ENCODE results near the gene THADA.

Gene THADA

DNA sequence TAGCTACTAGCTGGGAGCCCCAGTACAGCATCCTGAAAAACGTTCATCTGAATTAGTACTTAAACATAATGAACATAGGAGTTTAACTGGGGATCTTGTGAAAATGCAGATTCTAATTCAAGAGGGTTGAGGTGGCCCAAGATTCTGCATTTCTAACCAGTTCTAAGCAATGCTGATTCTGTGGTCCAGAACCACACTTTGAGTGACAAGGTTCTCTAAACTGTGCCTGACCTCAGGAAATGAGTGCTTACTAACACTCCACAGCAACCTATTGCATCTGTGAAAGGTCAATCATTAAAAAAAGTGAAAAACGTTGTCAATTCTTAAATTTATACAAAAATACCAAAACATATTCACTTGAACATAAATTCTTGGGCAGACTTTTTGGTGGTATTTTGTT is 212.3 kb downstream of the THADA start:
- no peak for DNase-seq

DNA sequence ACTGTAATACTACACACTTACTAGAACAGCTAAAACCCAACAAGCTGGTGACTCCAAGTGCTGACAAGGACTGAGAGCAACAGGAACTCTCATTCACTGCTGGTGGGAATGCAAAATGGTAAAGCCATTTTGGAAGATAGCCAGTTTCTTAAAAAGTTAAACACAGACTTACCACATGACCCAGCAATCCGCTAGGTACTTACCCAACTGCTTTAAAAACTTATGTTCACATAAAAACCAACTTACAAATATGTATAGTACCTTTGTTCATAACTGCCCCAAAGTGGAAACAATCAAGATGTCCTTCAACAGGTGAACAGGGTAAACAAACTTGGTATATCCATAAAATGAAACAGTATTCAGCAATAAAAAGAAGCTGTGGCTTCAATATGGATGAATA is 216.3 kb downstream of the THADA start:
- no peak for DNase-seq

DNA sequence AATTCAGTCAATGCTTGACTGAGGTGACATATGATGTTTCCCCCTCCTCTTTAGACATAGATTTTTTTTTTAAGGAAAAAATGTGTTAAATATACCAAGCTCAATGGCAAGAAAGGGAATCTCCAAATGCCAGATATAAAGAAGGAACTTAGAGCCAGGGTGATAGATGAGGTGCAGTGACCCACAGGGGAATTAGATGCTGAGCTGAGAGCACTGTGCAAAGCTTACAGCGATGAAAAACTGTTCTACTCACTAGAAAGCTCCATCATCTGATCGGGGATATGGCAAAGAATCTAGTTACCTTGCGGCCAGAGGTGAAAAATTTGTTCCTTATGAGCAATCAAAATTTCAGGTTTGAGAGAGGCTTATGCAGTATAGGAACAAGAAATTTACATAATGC is 218.5 kb downstream of the THADA start:
- DNase-seq = no peak

DNA sequence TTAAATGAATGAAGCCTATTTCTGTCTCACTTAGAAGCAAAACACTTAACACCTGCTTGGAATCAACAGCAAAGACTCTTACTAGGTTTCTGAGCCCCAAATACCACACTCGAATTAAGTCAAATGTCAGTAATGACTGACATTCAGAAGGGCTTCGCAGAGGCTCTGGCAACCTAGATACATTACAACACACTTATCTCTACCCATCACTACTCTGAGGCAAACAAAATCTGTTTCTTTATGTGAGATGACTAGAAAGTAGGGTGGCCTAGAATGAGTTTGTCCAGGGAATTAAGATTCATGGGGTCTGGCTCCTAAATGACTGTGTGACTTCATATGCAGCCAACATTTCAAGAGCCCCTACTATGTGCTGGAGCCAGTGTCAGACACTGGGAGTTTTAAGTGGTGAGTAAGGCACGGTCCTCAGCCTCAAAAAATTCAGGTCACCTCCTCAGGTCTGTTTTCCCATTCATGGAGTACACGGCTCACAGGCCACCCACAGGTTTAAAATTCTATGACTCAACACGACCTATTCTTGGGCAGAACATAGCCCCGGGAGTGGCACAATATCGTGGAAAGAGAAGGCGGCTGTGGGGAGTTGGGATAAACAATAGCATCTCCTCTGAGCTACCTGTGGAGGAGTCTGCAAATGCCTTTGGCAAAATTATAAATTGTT is 219.2 kb downstream of the THADA start:
- no peak for DNase-seq

DNA sequence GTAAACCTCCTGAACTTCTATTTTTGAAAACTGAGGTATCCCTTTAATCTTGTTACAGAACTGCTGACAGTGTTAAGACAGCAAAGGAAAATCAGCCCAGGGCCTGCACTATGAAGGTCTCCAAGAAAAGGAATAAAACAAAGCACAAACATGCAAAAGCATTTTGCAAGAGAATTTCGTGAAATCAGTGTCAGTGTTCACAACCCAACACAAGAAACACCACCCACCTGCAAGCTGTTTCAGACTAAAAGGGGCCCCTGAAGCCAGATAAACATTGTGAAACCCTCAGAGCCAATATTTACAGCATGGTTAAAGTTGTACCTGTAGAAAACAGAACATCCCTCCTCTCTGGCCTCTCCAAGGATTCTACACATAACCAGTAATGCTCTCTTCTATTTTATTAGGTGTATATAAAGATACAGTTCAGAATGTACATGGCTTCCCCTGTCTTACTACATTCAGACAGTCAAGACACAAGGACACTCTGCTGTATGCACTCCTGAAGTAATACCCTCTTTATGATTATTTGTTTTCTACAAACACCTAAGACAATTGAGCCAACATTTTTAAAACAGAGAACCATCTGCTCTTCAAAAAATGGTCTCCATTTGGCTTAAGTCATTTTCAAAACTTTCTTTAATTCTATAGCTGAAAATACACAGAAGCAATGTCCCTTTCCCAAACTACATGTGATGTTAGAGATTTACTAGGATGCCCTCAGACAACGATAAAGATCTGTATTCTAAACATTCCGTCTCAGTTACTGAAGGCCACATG is 219.9 kb downstream of the THADA start:
- DNase-seq = no peak

DNA sequence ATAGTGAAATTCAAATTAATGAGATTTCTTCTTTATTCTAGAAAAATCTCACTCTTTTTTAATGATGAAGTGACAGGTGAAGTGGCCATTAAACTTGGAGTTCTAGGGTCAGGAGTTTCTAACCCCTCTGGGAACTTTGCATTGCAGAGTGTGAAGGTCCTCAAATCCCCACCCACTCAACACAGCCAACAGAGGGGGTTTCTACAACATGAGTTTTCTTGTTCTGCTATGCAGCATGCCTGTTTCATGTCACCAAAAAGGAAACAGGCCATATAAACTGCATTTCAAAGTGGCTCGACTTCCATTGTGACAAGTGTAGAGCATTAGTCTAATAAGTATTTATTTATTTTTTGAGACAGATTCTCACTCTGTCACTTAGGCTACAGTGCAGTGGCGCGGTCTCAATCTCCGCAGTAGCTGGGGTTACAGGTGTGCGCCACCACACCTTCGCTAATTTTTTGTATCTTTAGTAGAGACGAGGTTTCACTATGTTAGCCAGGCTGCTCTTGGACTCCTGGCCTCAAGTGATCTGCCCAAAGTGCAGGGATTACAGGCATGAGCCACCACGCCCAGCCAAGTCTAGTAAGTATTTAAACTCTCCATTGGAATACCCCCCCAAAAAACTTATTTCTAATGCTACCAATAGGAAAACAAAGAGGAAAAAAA is 223.3 kb downstream of the THADA start:
- DNase-seq = no peak

DNA sequence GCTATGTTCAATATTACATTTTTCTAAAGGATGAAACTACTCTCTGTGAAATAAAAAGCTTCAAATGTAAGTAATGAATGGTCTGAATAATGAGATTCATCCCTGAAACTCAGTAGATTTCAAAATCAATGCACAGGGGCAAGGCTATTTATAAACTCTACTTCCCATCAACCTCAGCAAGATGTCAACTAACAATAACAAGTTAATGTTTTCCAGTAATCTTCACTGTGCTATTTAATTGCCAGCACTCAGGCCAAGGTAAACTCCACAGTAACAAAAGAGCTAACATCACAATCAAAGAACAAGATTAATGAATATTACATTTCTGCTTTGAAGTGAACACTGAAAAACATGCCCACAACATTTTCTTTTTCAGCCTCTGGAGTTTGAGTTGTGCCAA is 225.1 kb downstream of the THADA start:
- DNase-seq = no peak

DNA sequence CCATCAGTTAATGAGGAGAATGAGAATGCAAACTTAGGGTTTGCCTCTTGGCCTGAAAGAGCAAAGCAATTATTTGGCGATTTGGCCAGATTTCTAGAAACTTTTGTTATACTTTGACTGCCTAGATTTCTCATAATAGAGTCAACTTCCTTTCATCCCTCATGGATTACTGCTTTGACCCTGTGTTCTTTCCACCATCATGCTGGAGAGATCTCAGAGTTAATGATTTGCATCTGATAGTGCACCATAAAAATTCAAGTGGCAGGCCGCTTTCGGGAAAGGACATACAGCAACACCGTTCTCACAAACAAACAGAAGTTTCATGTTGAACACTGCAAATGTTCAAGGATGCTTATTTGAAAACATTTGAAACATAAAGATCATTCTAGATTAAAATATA is 225.7 kb downstream of the THADA start:
- no peak for DNase-seq

DNA sequence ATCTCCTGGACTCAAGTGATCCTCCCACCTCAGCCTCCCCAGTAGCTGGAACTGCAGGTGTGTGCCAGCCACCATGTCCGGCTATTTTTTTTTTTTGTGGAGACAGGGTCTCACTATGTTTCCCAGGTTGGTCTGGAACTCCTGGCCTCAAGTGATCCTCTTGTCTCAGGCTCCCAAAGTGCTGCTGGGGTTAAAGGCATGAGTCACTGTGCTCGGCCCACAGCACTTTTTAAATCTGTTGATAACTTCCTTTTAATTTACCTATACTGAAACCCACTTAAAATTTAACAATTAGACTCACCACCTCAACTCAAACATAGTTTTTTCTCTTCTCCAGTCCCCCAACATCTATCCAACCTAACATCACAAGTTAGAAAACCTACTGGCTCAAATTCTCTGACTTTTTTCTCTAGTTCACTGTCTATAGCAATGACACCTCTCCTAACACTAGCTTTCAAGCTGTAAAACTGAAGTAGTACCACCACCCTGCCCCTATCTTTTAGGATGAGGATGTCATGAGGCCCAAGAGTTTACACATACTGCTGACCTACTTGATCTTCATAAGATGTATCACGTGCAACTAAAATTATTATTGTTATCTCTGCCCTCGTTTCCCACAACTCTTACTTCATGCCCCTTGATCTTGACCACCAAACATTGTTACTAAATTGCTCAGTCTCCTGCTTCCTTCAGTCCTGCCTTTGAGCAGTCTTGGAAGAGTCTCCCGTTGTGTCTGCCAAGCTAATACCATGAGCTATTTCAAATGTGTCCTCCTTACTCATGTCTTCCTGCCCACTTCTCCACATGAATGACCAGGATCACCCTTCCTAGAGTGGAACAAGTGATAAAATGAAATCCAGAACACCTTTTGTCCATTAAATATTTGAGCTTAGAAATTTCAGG is 227.1 kb downstream of the THADA start:
- DNase-seq = no peak

DNA sequence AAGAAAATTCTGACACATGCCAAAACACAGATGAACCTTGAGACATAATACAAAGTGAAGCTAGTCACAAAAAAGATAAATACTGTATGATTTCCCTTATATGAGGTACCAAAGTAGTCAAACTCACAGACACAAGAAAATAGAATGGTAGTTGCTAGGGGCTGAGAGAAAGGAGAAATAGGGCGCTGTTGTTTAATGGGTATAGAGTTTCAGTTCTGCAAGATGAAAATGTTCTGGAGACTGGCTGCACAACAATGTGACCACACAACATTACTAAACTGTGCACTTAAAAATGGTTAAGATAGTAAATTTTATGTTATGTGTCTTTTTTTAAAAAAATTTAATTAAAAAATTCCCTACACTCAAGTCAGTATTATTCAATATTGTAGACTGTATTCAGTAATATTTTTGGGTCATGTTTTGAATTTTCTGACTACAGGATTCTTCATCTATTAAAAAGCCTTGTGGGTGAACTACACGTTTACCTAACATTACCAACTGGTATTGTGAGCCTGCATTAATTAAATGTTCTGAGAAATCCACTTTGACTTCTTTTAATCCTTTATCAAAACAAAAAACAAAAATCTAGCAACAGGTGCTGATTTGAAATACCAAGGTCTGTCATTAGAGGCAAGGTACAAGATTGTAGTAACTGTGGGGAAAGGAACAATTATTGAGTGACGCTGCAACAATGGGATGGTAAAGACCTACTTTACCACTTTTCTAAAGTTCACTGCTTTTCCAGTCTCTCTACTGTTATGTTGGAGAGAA is 228.6 kb downstream of the THADA start:
- DNase-seq = no peak

DNA sequence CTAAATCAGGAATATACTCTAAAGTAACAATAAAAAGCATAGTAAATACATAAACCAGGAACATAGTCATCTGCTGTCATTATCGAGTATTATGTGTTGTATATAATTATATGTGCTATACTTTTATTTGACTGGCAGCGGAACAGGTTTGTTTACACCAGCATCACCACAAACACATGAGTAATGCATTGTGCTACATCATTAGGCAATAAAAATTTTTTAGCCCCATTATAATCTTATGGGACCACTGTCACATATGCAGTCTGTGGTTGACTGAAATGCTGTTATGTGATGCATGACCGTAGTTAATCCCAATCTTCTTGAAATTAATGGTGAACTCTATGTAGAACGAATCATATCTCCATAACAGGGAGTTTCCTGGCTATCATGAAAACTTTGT is 232.7 kb downstream of the THADA start:
- DNase-seq = no peak

DNA sequence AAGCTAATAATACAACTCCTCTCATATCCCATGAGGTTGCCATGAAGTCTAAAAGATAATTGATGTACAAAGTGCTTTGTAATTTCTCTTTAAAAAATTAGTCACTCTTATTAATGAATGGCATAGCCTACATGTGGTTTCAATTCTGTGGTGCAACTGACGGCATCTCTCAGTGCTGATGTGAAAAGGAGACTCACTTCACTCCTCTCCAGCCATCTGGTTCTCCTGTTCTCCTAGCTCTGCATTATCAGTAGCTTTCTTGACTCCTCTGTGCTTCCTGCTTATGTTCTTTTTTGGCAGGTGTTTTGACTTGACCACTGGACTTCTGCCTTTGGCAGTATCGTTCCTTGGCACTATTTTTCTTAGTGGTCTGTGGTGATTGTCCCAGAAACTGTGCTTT is 234.6 kb downstream of the THADA start:
- DNase-seq = no peak

DNA sequence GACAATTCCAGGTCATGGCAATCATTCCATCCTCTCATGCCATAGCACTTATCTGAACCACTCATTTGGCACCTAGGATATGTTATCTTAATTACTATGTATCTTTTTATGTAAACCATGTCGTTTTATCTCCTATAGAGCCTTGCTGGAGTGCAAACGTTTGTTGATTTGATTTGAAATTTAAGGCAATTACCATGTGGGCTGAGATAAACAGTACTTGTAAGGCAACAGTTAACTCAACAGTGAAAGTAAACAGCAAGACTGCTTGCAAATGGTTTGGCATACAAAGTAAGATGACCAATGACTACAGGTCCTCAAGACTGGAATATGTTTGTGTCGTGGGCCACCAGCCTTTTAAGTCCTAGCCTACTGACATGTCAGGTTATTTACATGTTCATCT is 235.7 kb downstream of the THADA start:
- no peak for DNase-seq

DNA sequence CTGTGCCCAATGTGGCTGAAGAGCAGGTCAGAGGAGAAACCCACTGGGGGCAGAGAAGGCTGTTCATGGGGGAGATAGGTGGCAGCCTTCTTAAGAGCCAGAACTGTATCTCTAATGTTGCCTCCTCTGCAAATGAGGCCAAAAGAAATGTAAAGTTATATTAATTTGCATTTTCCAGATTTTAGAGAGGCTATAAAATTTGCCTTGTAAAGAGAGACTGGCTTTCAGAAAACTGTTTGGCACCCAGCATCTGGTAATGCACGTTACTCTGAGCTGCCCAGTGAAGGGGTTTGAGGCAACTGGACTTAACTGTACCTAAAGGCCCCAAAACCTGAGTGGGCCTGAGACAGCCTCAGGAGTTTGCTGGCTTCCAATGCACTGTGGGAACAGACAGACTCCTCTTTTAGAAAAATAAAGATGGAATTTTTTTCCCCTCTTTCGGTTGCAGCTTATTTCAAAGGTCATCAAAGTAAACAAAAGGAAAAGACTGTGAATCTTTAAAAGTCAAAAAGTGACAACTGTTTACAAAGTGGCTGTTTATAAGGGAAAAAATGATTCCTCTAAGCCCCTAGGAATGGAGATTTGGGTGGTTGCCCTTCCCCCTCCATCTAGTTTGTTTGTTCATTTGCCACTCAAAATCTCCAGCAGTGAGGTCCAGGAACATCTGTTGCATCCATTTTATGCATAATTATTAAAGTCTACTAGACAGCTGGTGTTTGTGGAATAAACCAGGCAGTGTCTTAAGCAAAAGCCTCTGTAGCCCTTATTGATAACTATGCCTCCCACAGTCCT is 237.2 kb downstream of the THADA start:
- DNase-seq = no peak

DNA sequence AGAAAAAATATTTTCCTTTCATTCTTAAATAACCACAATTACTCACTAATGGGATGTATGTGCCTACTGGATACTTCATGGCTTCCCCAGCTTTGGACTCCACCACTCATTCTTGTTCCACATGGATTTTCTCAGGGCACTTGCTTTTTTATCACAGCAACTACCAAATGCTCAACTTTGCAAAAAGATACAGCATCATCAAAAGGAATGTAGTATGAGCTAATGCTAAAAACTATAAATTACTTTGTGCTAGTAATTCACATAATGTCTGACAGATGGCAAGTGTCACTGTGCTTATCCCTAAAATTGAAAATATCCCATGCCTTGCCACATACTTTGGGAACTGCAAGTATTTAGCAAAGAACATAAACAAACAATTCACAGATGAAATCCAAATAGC is 239.1 kb downstream of the THADA start:
- DNase-seq = no peak

DNA sequence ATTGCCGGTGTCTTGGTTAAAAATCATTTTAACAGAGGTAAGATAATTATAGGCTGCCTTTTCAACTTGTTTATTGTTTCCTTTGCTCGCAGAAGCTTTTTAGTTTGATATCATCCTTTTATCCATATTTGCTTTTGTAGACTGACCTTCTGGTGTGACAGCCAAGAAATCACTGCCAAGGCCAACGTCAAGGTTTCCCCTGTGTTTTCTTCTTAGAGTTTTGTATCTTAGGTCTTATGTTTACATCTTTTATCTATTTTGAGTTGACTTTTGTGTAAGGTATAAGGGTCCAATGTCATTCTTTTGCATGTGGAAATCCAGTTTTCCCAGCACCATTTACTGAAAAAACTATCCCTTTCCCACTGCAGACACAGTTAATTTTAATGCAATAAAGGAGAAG is 240.4 kb downstream of the THADA start:
- no peak for DNase-seq

DNA sequence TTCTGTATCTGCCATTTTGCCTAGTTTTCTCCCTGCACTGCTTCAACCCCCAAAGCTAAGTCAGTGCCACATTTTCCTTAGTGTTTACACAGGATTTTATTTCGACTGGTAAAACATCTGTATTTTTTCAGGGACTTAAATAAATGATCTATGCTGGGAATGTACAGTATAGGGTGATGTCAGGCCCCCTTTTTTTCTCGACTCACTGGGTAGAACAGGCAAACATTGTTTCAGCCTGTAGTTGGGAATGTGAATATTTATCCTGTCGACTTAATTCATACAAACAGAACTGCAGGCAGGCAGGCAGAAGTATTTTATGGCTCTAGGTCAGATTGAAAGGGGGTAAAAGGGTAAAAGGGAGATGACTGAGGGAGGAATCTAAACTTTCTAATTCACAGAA is 245.9 kb downstream of the THADA start:
- DNase-seq = no peak

DNA sequence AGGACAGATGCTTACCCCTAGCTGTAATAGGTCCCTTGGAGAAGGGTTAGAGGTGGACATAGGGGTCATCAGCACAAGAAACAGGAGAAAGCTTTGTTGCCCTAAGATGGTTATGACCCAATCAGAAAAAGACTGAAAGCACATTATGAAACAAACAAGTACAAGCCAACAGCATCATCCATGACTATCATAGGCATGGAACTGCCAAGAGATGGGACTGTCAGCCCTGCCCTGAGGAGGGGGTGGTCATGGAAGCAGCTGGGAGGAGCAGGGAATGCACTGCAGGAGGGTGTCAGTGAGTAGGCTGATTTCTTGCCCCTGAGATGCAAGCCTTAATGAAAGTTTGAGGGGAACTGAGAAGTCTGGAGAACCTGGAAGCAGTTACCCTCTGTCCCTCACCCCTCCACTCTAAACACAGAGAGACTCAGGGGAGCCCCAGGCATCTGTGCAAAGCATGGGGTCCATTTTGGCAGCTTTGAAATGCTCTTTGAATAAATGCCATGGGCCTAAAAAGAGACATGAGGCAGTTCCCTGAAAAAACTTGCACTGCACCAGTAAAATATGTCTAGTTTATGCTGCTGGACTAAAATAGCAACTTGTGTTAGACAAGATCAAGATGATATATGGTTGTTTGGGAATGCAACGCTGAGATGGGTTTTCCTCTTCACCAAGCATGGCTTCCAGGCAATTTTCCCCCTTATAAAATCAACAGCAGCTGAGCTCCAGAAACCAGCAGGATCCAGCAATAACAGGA is 246.8 kb downstream of the THADA start:
- no peak for DNase-seq

DNA sequence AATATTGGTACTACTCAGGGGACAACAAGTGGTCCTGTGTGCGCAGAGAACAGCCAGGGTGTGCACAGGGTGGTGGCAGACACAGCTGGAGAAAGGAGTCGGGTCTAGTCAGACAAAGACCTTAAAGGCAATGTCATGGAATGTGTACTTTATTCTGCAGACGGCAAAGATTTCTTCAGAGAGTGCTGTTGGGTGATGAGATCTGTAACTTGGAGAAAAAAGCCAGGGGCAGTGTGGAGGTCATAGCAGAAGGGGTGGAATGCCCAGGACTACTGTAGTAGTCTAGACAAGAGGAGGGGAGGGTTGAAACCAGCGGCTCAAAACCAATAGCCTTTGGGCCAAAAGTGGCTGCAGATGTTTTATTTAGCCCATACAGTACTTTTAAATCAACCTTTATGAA is 248.1 kb downstream of the THADA start:
- DNase-seq = no peak
